ENCODE results near the gene CPXM1.
"Not testable (repeated sequence)": the region's sequence is repeated elsewhere in the genome, so short reads cannot be mapped to it uniquely, and the experiment has no call there.

The CPXM1 gene

DNA sequence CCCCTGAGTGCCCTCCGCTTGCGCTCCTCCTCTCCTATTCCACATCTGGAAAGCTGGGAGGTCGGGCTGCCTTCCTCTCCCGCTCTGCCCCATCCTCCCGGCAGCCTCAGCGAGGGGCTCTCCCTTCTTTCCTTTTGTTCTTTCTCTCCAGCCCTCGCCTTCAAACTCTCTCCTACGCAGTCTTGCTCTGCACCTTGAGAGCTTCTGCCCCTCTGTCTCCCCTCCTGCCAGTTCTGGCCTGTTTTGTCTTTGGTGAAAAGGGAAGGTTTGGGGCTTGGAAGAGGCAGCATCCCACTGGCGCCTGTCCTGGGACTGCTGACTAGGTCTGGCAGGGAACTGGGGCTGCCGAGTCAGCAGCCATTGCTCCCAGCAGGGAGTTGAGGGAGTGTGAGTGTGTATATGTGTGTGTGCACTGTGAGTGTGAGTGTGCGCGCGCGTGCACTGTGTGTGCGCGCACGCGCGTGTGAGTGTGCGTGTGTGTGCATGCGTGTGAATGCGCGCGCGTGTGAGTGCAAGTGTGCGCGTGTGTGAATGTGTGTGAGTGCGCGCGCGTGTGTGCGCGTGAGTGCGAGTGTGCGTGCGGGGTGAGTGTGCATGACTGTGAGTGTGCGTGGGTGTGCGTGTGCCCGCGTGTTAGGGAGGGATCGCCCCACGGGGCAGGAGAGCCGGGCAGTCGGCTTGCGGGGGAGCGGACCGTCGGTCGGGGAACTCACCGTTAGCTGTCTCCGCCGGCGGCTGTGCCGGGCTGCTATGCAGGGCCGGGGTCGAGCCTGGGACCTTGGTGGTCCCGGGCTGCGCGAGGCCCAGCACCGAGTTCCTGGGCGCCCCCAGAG is 523 bp downstream of the CPXM1 start:
- DNase-seq = no peak

DNA sequence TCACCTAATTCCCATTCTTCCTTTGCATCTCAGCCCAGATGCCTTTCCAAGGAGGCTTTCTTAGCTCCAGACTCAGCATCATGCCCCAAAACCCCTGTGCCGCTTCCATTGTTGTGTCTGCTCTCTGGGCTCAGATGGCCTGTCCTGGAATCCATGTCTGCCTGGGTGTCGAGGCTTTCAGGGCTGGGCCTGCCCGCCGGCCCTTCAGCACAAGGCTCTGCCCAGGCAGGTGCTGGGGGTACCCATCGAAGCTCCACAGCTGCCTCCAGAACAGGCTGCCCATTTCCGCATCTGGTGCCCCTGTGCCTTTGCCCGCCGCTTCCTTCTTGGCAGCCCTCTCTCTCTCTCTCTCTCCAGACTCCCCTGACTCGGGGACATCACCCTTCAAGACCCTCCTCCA is 1.2 kb downstream of the CPXM1 start:
- DNase-seq = no peak

DNA sequence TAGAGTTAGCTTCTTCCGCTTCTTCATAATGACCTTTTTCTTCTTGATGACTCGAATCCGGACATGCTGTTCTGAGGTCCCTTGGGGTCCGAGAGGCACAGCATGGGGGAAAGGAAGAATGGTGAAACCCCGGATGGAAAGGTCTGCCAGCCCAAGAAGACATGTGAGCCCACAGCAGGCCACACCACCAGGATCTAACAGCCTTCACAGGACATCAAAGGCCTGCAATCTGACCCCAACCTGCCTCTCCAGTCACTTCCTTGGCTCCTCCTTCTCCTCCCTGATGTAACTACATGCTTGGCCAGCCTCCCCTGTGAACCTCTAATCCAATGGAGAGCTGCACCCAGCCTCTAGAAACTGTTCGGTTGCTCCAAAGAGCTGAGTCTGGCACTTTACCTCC is 1.6 kb downstream of the CPXM1 start:
- DNase-seq = no peak

DNA sequence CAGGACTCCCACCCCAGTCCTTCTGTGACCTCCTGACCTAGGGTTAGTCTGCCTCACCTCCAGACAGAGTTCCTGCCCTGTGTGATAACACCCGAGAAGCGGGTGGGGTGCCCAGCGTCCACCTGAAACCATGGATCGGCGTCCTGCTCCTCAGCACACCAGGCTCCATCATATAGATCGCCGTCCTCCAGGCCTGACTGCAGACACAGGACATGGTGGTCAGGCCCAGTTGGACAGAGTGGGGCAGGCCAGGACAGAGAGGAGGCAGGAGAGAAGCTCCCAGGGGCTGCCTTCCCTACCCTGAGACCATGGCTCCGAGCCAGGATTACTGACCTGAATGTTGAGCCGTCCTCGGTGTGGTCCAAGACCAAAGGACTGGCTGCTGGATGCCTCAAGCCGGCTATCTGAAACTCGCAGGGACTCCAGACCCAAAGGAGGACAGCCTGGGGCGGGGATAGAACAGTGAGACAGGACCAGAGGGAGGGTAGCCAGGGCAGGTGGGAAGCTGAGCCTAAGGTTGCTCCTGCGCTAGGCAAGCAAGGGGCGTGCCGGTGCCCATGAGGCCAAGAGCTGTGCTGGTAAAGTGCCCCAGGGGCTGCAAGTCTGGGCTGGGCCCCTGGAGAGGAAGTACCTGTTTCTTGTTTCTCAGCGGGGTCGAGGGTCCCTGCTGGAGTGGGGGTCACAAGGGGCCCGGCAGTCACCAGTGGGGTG is 2.2 kb downstream of the CPXM1 start:
- DNase-seq = no peak

DNA sequence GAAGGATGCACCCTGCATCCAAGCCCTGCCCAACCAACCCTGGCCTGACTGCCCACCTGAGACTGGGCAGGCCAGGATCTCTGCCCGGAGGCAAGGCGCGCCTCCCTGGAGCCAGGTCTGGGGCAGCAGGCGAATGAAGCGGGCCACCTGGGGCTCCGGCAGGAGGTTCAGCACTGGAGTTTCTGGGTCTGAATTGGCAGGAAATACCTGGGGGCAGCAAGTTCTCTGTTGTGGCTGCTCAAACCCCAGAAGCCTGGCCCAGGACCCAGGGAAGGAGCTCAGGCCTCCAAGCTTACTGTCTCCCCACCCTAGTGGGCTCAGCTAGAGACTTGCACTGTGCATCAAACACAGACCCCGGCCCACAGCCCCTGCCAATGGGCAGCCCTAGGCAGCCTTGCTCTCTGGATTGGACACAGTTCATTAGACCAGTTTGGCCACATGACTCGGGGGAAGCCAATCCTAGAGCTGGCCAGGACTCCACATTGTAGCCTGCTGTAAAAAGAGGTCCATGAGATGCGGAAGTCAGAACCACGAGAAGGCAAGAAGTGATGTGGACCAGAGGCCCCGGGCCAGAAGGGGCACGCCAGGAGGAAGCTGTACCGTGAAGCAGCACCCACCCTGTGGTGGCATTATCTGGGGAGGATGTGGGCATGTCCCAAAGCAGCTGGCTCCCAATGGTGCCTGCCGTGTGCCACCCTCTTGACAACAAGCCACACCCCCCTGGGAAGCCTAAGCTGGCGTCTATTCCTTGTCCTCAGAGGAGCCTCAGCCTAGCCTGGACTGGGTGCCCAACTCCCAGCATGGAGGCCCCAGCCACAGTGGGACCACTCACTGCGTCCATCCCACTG is 3.1 kb downstream of the CPXM1 start:
- no peak for DNase-seq

DNA sequence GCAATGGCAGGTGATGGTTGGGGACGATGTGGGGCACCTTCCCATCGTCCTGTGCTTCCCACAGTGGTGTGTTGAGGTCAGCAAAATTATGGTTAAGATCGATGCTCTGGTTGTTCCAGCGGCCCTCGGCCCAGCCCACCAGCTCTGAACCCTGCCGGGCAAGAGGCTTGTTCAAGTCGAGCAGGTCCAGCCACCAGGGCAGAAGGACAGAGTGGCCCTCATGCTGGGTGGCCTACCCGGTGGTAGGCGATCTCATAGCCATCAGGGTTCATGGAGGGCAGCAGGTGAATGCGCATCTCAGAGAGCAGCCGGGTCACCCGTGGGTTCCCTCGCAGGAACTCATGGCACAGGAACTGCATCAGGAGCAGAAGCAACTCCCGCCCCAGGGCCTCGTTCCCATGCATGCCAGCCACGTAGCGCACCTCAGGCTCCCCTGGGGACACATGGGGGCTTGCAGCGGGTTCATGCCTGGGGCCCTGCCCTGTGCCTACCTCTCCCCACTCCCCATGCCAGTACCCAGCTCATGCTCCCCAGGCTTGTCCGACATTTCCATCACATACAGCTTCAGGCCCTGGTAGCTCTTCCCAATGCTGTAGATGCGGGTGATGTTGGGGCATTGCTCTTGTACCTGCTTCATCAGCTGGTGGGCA is 4.3 kb downstream of the CPXM1 start:
- no peak for DNase-seq

DNA sequence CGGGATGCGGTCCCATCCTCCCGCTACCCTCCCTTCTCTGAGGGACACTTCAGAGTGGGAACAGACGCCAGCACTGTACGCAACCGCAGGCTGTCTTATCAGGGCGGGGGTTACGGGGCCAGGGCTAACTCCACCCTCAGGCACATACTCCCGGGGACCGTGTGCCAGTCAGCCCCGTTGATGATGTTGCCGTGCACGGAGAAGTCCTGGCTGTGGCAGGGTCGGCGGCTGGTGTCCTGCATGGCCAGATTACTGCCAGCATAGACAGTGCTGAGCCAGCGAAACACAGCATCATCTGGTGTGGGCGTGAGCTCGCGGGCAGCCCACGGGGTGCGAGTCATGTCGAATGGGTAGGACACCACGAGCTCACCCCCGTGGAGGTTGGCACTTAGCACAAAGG is 5.0 kb downstream of the CPXM1 start:
- no peak for DNase-seq

DNA sequence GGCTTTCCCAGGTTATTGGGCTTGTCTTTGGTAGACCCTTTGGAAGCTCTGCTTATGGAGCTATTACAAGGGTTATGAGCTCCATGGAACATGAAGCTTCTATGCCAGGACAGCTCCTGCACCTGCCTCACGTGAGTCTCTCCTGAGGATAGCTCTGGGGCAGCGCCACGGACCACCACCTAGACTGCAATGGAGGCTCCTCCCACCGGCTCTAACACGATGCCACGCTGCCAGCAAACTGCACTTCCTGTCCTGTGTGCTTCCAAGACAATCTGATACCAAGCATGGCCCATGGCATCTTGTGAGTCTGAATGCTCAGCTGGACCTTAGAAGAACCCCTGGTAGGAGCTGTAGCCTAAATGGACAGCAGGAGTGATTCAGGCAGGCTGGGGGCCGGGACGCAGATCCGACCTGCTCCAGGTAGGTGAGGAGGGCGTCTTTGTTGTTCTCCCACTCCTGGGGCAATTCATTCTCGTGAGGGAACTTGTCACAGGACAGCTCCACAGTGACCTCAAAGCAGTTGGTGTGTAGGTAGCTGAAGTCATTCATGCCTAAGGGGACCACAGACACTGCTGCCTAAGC is 5.5 kb downstream of the CPXM1 start:
- DNase-seq = no peak

DNA sequence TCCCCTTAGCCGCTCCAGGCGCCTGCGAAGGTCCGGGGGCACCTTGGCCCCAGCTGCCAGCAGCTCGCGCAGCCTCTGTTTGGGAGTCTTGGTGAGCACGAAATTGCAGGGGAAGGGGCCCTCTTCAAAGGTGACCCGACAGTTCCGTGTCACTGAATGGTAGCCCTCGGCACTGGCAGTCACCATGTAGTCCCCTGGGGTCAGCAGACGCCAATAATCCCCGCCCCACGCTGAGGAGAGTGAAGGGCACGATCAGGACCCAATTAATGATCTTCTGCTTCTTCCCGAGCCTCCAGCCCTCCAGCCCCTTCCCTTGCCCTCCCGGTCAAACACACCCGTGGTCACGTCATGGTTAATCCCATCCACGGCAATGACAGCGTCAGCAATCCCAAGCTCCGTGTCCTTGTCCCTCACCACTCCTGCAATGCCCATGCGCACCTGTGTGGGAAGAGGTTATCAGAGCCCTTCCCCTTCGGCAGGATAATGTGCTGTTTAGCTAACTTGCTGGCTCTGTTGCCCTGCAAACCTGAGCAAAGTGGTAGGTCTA is 6.2 kb downstream of the CPXM1 start:
- no peak for DNase-seq

DNA sequence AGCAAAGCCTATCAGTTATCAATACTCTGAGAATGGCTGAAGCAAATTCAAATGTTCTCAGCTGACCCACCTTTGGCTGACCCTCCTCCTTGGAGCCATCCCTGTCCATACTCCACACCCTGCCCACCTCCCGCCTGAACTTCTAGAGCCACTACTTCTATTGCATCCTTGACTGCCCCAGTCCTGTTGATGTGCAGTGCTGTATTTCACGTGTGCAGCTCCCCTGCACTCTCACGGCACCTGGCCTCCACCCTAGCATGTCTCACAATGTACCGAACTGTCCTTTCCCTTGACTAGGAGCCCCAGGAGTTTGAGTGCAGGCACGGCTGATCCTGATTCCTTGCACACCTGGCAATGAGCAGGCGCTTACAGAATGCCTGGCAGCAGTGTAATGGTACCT is 7.0 kb downstream of the CPXM1 start:
- DNase-seq = no peak

DNA sequence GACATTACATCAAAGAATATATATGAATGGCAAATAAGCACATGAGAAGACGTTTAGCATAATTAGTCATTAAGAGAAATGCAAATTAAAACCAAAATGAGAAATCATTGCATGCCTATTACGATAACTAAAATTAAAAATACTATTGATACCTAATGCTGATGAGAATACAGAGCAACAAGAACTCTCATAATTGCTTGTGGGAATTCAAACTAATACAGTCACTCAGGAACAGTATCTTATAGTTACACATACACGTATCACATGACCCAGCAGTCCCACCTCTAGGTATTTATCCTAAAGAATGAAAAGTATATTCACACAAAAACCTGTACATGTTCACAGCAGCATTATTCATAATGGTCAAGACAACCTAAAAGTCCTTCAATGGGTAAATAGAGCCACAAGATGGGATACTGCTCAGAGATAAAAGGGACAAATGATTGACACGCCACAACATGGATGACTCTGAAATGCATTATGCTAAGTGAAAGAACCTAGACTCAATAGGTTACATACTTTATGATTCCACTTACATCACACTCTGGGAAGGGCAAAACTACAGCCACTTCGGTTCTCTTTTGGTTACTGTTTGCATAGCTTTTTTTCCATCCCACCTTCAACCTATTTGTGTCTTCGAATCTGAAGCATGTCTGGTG is 16.4 kb downstream of the CPXM1 start:
- DNase-seq = no peak

DNA sequence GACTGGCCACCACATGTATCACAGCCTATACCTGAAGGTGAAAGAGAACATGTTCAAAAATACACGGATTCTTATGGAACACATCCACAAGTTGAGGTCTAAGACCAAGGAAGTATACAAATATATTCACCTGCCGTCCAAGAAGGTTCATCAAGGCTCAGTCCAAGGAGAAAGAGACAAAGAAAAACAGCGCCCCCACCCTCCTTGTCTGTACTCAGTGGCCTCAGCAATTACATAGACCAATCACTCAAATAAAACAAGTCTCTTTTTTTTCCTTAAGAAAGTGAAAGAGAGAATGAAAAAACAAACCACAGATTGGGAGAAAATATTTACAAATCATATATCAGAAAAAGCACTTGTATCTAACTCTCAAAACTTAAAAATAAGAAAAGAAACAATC is 19.5 kb downstream of the CPXM1 start:
- no peak for DNase-seq

DNA sequence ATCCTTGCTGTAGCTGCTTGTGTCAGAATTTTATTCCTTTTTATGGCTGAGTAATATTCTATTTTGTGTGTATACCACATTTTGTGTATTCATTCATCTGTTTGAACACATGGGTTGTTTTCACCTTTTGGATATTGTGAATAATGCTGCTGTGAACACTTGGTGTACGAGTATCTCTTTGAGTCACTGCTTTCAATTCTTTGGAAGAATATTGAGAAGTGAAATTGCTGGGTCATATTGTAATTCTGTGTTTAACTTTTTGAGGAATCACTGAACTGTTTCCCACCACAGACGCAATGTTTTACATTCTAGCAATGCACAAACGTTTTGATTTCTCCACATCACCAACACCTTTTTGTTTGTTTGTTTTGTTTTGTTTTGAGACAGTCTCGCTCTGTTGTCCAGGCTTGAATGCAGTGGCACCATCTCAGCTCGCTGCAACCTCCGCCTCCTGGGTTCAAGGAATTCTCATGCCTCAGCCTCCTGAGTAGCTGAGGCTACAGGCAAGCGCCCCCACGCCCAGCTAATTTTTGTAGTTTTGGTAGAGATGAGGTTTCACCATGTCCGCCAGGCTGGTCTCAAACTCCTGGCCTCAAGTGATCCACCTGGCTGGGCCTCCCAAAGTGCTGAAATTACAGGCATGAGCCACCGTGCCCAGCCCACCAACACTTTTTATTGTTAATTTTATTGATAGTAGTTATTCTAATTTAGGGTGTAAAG is 21.7 kb downstream of the CPXM1 start:
- DNase-seq = no peak

DNA sequence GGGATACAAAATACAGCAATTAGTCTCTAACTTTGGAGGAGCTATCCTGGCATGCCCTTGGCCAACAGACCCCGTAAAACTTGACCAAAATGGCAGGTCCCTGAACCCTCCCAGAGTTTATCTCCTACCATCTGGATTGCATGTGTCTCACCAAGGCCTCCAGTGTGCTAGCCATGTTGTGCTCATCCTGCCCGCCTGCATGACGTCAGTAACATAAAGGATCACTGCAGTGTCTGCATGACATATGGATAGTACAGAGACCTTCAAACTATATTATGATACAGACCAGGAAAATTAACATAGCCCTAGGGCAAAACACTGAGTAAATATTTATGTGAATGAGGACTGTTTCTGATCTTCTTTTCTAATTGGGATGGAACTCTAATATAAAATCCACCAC is 25.3 kb downstream of the CPXM1 start:
- no peak for DNase-seq

DNA sequence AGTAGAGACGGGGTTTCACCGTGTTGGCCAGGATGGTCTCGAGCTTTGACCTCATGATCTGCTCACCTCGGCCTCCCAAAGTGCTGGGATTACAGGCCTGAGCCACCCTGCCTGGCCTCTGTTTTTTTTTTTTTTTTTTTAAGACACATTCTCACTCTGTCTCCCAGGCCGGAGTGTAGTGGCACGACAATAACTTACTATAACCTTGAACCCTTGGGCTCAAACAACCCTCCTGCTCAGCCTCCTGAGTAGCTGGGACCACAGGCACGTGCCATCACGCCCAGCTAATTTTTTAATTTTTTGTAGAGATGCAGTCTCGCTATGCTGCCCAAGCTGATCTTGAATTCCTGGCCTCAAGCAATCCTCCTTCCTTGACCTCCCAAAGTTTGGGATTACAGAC is 26.6 kb downstream of the CPXM1 start:
- DNase-seq = no peak

DNA sequence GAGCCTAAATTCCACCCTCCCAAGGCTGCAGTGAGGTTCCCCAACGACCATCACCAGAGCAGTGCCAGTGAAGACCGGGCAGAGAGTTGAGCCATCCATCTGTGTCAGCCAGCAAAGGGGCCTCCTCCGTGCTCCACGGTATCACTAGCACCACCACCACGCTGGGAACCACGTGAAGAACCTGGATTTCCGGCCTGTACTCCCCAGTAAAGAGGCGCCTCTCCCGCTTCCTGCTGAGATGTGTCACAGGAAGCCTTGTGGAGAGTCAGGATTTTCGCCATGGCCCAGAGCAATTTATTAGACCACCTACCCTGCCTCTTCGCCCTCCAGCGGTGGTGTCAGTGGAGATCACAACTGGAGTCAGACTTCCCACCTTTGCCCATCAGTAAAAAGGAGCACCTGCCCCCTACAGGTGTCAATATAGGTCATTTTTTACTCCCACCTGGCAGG is 28.8 kb downstream of the CPXM1 start:
- no peak for DNase-seq

DNA sequence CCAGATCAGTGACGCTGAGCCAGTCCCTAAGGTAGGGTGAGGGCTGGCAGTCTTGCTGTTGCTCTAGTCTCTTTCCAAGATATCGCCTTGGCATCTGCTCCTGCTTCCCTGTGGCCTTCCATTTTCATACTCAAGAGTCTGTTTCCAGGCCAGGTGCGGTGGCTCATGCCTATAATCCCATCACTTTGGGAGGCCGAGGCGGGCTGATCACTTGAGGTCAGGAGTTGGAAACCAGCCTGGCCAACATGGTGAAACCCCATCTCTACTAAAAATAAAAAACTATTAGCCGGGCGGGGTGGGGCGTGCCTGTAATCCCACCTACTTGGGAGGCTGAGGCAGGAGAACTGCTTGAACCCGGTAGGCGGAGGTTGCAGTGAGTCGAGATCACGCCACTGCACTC is 30.3 kb downstream of the CPXM1 start:
- DNase-seq = not testable (repeated sequence)

DNA sequence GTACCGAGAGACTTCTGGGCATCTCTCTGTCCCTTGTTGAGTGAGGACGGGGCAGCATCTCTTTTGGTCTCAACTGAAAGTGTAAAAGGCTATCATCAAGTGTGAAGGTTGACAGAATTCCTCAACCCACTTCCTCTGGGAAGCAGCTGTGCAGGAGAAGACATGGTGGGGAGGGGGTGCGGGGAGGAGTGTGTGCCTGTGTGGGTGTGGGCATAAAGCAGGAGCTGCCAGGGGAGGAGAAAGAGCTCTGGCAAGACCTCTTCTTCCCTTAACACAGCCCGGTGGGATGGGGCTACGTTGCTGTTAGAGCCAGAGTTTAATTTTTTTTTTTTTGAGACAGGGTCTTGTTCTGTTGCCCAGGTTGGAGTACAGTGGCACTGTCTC is 31.8 kb downstream of the CPXM1 start:
- no peak for DNase-seq

DNA sequence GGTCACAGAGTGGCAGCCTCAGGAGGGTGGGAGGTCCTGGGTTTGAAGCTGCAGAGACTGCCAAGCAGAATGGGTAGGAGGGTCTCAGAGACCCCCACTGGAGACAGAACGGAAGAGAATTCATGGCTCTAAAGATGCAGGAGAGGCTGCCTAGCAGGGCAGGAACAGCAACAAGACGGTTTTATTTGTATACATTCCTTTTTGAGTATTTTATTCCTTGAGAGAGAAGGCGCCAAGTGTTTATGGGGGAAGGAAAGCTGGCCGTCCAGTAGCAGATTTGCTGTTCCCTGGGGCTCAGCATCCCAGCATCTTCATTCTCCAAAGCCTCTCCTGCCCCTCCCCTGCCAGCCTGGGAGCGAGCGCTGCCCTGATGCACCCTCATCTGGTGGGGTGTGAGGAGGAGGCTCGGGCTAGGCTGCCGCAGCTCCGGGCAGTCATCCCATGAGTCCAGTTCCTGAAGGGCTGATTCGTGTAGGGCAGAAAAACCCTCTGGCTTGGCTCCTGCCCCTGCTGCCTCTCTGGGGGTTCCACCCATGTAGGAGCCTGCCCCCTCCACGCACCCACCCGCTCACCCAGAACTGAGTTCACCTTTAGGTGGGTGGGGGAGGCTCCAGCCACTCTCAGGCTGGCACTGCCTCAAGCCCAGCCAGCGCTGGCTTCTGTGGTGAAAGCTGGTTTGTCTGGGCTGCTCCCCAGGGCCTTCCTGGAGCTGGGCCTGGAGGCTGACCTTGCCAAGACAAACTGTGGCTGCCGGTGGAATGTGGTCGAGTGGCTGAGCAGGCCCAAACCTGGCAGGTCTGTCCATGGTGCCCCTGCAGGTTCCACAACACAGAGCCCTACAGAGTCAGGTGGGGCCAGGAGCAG is 32.4 kb downstream of the CPXM1 start:
- DNase-seq = no peak

DNA sequence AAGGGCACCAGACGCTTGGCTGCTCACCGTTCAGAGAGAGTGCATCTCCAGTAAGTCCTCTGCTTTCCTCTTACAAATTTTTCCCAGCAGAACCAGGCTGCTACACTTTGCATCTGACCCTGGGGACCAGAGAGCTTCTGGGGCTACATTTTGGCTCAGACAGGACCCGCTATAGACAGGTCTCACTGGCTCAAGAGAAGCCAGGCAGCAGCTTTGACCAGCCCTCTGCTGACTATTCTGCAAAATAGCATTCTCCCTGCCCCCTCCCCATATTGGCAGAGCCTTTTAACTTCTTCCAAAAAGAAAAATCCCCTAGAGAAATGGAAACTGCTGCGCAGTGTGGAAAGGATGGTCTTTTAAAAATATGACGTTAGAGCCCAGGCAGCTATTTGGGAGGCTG is 37.2 kb downstream of the CPXM1 start:
- DNase-seq = no peak
